GM04503 (cell line): ENCODE results near the gene TYRP1.
A peak's percentile ranks its signal among the peaks of the same experiment; 100 is the strongest.

Experiments used
- DNase-seq: peaks from one replicate; pipeline ENCODE4 v3.0.0-alpha.2; 2012; ENCODE audit warnings: low read depth

TYRP1 gene

DNA sequence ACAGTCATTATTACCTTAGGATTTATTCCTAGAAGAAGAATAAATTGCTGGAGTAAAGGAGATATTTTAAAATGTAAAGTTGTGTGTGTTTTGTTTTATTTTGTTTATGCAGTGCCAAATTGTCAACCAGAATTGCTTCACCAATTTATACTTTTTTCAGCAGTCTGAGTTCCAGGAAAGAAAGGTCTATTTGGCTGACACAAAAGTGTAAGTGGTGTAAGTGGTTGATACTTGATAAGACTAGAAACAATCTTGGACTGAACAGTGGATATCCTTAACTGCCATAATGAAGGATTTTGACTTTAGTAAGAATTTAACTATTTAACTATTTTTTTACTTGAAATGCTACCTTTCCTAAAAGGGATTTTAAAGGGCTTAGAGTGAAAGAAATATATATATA is 37.7 kb downstream of the TYRP1 start:
- DNase-seq: no peak

DNA sequence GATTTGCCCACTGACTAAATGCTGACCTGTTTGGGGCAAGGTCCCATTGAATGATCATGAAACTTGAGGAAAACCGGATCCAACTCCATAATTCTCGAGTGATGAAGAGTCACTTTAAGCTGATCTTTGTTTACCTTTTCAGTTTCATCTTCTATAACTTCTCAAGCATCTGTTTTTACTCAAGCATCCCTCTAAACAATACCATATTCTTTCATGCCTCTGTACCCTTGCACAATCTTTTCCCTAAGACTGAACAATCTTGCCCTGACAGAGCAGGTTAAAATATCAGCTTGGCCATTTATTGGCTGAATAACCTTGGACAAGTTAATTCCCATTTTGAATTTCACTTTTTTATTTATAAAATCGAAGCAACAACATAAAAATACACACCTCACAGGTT is 39.8 kb downstream of the TYRP1 start:
- DNase-seq: no peak

DNA sequence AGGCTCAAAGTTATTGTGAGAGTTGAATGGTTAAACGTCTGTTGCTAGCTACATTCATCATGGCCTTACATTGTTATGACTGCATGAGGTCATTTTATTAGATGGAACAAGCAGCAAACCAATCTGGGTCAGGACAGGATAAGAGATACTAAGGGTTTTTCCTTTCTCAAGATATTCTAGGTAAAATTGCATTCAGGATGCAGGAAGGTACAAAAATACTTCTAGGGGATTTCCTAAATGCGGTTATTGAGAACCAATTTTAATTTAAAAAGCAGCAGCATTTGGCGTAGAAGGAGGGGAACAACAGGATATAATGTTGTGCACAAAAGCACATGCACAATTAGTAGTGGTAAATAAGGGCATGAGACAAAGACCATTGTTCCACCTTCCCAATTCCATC is 42.5 kb downstream of the TYRP1 start:
- no peak for DNase-seq

DNA sequence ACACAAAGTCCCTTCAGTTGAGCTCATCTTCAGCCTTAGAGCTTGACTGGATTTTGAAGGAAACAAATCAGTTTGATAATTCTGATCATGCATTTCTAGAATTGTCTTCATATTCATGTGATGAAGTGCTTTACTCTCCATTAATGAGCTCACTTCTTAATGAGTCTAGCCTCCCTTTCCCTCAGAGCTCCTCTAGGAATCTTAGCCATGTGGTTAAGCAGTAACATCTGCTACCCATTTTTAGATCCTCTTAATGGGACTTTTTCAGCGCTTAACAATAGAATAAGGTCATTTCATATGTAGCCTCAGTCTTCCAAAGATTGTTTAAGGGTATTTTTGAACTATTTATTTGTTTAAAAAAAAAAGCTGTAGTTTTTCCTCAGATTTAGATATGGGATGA is 44.7 kb downstream of the TYRP1 start:
- no peak for DNase-seq

DNA sequence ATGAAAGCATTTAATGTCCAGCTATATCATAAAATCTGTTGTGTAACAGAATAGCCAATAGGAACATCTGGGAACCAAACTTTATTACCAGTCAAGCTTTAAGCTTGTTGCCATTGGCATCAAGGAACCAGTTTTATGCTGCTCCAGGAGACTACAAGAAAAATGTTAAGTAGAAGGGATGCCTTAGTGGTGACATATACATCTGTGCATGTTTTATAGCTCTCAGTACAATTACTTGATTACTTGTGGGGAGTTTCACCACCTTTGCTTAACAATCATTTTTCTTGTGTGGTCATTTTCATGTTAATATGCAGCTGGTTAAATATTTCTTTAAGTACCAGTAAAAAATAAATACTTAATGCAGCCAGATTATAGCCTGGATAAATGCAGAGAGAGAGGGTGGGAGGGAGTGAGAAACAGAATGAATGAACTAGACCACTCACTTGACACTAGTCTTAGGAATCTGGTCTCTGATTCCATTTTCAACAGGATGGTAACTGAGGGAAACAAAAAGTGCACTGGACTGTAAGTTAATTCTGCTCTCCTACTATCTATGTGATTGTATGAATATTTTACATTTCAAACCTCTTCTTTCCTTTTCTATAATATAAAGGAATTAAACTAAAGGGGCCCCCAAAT is 45.9 kb downstream of the TYRP1 start:
- peak; percentile 43 for DNase-seq

DNA sequence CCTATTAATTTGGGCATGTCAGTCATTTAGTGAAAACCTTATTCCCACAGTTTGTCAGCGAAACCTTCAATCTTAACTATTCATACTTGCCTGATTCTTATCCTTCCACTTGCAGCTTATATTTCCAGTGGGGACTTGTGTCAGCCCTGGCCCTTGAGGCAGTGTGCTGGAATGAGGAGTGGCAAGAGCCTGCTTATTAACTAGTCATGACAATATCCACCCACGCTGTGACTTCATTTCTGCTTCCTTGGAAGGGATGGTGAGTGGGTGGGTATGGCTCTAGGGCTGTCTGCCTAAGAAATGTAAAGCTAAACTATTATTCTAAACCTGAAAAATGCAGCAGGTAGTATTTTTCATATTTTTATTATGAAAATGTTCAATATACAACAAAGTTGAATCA is 47.7 kb downstream of the TYRP1 start:
- no peak for DNase-seq

DNA sequence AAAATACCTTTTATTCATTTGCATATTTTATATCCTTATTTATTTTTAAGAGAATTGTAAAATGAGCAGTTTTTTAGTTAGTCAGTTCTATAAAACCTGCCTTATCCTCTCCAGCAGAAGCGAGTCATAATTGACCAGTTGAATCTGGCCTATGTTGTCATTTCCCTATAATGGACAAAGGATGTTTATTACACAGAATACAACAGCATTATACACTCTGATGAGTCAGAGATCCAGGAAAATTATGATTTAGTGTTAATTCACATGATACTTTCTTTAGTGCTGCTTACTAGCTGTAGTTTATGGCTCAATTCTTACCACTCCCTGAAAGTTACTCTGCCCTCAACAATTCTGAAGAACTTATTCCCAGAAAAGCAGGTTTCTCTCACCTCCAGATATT is 54.8 kb downstream of the TYRP1 start:
- peak; percentile 51 for DNase-seq

DNA sequence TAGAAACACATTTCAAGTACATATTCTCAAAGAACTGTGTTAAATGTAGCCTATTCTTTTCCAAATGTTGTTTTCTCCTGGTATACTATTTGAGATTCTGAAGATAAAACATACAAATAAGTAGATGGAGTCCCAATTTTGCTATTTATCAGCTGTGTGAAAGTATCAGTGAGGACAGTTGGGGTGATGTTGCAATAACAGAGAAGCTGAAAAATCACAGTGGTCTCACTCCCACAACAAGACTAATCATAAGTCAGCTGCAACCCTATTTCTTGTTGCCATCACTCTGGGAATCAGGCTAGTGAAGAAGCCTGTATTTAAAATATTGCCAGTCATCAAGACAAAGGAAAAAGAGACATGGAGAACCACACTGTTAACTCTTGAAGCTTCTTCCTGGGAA is 55.8 kb downstream of the TYRP1 start:
- DNase-seq: no peak

DNA sequence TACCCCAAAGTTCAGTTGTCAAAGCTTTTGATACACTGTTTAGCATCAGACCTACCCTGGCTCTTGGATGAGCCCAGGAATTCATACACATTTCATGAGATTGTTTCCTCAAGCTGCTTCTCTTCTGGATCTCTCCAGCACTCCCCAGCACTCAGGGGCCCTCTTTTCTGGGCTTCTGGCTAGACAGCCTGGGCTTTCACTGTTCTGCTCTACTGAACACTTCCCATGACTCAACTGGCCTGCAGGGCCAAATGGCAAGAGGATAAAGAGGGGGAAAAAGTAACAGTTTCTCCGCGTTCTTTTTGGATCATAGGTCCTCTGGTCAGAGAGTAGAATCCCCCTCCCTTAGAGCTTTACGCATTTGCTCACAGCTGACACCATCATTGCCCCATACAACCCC is 60.7 kb downstream of the TYRP1 start:
- DNase-seq: no peak

DNA sequence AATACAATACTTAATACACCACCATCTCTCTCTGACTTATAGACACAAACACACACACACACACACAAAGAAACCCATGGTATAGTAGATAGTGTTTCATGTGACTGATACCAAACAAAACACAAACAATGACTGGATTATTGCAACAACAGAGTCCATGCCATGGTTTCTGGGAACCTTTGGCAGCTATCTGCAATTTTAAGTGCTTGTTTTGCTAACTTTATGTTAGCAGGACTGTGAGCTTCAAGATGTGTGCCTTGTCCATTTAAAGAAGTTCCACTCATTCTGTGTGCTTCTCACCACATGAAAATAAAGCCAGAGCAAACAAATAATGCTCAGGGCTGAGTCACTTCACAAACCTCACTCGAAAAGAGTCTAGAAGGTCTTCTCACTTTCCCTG is 66.6 kb downstream of the TYRP1 start:
- DNase-seq: peak; percentile 68
